Measurements from ENCODE around the gene SLC41A3. TPM values are rescaled to one million over a fixed set of nuclear protein-coding genes. Genes with fewer than 3 reads are reported as not detected.
A peak's percentile ranks its signal among the peaks of the same experiment; 100 is the strongest.

SLC41A3 gene
- total RNA-seq, 4 donors from 2014 or later: 36.1 to 54.8 (median 46.3) TPM

DNA sequence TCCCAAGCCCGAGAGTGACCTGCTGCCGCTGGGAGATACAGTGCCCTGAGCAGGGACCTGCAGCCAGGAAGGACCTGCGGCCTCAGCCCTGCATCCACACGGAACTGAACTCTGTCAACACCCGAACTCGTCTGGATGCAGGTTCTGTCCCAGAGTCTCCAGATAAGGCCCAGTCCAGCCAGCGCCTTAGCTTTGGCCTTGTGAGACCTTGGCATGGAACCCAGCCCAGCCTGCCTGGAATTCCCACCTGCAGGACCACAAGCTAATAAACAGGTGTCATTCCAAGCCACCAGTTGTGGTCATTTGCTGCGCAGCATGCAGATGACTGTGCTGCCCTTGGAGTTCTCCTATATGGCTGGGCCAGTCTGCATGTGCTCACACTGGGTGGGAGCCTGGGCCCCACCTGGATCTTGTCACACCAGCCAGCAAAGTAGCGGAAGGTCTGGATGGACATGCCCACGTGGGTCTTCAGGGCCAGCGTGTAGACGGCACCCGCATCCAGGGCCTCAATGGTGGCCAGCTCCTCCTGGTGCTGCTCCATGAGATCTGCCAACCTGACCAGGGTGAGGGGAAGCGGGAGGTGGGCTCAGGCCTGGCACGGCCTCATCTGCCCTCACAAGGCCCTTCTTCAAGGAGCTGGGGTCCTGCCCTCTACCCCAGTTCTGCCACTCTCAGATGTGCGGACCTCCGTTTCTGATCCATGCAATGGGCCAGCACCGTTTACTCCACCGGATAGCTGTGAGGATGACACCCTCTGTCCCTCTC lies 47.2 kb upstream of the SLC41A3 start:
- no peak for DNase-seq (ENCODE audit: low spot score in 2 of 2)
- TF ChIP-seq POLR2A (IDR thresholded peaks at IDR 0.05) (no peak), EP300 (IDR thresholded peaks at IDR 0.05) (no peak)
- TF ChIP-seq, protein P1, sequence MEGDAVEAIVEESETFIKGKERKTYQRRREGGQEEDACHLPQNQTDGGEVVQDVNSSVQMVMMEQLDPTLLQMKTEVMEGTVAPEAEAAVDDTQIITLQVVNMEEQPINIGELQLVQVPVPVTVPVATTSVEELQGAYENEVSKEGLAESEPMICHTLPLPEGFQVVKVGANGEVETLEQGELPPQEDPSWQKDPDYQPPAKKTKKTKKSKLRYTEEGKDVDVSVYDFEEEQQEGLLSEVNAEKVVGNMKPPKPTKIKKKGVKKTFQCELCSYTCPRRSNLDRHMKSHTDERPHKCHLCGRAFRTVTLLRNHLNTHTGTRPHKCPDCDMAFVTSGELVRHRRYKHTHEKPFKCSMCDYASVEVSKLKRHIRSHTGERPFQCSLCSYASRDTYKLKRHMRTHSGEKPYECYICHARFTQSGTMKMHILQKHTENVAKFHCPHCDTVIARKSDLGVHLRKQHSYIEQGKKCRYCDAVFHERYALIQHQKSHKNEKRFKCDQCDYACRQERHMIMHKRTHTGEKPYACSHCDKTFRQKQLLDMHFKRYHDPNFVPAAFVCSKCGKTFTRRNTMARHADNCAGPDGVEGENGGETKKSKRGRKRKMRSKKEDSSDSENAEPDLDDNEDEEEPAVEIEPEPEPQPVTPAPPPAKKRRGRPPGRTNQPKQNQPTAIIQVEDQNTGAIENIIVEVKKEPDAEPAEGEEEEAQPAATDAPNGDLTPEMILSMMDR (IDR thresholded peaks at IDR 0.05): no peak
- Histone ChIP-seq H3K4me1 (peaks cover 0 to 7% (median 0%) of the 10 kb centered on the region in 4 donors), H3K36me3 (no peaks in the 10 kb centered on the region), H3K4me3 (no peak overlapping the region), H3K9me3 (no peaks in the 10 kb centered on the region), H3K27ac (no peak overlapping the region), H3K27me3 (no peaks in the 10 kb centered on the region)
- 84 to 90% methylated on average over 15 to 19 of the region's 19 CpGs for WGBS, 2 donors

DNA sequence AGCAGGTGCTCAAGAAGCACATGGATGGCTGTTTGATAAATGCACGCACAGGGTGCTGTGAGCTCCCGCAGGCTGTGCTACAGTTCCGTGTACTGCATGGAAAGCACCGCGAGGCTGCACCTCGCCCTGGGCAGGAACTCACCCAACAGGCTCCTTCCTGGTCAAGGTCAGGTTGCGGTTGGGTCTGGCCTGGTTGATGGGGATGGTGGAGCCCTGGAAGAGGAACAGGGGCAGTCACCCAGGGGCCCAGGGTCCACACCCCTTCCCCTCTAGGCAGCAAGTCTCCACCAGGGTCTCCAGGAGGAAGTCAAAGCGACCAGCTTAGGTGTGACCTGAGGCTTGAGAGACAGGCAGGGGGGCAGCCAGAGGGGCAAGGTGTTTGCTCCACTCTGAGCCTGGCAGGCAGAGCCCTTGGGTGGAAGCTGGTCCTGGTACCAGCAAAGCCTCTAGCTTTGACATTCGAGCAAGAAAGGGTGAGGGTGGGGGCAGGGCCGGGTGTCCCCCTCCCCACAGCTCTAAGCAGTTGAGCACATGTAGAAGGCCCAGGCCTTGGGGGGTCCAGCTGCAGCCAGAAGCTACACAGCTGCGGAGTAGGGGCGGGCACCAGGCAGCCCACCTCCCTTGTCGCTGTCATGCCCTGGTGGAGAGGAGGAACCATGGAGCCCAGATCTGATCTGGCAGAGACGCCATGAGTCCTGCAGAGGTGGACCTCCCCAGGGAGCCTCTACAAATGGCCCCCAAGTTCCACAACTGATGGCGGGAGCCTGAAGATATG lies 46.3 kb upstream of the SLC41A3 start:
- no peak overlapping the region for H3K4me3 ChIP-seq
- no peak for DNase-seq (ENCODE audit: low spot score in 2 of 2)
- WGBS, 2 donors: 74 to 78% methylated on average over 13 to 15 of the region's 15 CpGs
- no peaks in the 10 kb centered on the region for H3K27me3 ChIP-seq
- no peaks in the 10 kb centered on the region for H3K36me3 ChIP-seq
- H3K4me1 ChIP-seq: peaks cover 0 to 7% (median 0%) of the 10 kb centered on the region in 4 donors
- no peak overlapping the region for H3K27ac ChIP-seq
- H3K9me3 ChIP-seq: no peaks in the 10 kb centered on the region
- no peak for TF ChIP-seq EP300 (IDR thresholded peaks at IDR 0.05)
- TF ChIP-seq, protein P1 (IDR thresholded peaks at IDR 0.05): no peak
- TF ChIP-seq POLR2A (IDR thresholded peaks at IDR 0.05): no peak

GRCh38 chr3:126129398-126129891 lies 45.5 kb upstream of the SLC41A3 start:
- Histone ChIP-seq H3K9me3 (no peaks in the 10 kb centered on the region), H3K27me3 (no peaks in the 10 kb centered on the region), H3K27ac (no peak overlapping the region), H3K4me3 (no peak overlapping the region), H3K4me1 (peaks cover 0 to 6% (median 0%) of the 10 kb centered on the region in 4 donors), H3K36me3 (no peaks in the 10 kb centered on the region)
- DNase-seq (ENCODE audit: low spot score in 2 of 2): no peak
- 58 to 62% methylated on average over 10 to 14 of the region's 16 CpGs for WGBS, 2 donors
- TF ChIP-seq EP300 (IDR thresholded peaks at IDR 0.05) (peak in 1 of 2 donors; percentile 13), POLR2A (IDR thresholded peaks at IDR 0.05) (no peak)
- TF ChIP-seq, protein P1 (IDR thresholded peaks at IDR 0.05): no peak

DNA sequence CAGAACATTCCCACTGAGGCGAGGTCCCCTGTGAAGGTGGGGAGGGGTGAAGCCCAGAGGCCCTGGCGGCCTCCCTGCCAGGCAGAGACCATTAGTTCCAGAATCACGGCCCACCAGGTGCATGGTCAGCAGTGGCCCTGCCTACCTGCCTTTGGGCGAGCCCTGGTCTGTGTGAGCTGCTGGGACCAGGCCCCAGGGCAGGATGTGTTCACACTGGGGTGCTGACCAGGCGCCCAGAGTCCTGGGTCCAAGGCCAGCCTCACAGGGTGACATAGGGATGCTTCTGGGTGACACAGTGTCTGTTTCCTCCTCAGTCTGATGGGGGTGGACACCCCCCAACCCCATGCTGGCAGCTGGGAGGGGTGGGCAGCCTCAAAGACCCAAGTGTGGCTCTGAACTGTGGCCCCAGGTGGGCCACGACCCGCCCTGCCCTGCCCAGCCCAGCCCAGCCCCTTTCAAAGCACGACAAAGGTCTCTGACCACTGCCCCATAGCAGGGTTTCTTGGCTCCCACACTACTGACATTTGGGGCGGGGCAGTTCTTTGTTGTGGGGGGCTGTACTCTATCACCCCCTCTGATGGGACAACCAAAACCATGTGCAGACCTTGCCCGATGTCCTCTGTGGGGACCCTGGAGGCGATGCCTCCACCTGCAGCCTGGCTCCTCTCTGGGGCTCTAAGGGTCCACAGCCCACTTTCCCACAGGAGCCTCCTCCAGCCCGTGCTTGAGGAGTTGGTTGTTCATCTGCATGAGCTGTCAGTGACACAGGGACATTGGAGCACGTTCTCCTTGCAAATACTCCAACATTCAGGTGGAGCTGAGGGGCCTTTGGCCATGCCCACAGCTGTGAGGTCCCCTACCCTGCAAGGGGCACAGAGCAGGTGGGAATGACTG lies 44.8 kb upstream of the SLC41A3 start:
- no peaks in the 10 kb centered on the region for H3K36me3 ChIP-seq
- TF ChIP-seq, protein P1 (IDR thresholded peaks at IDR 0.05): no peak
- TF ChIP-seq POLR2A (IDR thresholded peaks at IDR 0.05): no peak
- no peak for TF ChIP-seq EP300 (IDR thresholded peaks at IDR 0.05)
- H3K4me3 ChIP-seq: no peak overlapping the region
- no peaks in the 10 kb centered on the region for H3K27me3 ChIP-seq
- DNase-seq (ENCODE audit: low spot score in 2 of 2): no peak
- no peak overlapping the region for H3K27ac ChIP-seq
- H3K9me3 ChIP-seq: no peaks in the 10 kb centered on the region
- no peaks in the 10 kb centered on the region for H3K4me1 ChIP-seq
- WGBS, 2 donors: 77 to 91% methylated on average over 10 to 11 of the region's 13 CpGs
